HL-60/S4 (cell line): Measurements from ENCODE around the gene SLC7A5.
"Not testable (repeated sequence)": the region's sequence is repeated elsewhere in the genome, so short reads cannot be mapped to it uniquely, and the experiment has no call there.

Experiments used
- in situ Hi-C: fragments of 300-500 bp; cut with MboI; formaldehyde crosslinking; loops from 2 replicates; pipeline ENCODE4 v1.14.3; 2022; ENCODE audit warnings: low sequenced_read_pairs

SLC7A5 gene

GRCh38 chr16:87834668-87835473 is 34.4 kb downstream of the SLC7A5 start:
- in situ Hi-C loops = no loop called here

DNA sequence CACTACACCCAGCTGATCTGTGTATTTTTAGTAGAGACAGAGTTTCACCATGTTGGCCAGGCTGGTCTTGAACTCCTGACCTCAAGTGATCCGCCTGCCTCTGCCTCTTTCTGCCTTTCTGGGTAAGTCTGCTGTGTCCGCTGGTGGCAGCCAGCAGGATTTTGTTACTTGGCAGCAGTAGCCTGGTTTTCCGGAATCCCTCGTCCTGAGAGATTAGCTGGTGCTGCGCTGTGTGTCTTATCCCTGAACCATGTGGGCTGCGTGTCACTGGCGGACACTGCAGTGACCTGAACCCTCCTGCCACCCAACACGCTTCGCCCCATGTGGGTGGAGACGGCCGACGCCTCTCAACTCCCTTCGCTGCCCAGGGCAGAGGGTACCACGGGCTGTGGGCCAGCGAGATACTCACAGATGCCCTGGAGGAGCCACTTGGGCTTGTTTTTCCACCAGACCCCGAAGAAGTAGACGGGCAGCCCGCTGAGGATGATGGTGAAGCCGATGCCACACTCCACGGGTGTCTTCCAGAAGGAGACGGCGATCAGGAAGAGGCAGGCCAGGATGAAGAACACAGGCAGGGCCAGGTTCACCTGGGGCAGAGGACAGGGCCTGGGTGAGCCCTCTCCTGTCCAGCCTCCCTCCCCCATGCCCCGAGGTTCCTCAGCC is 35.2 kb downstream of the SLC7A5 start:
- in situ Hi-C loops = no loop called here

- in situ Hi-C loops = no loop called here
These were observed 35.8 kb downstream of the SLC7A5 start for GRCh38 chr16:87833548-87833947.

GRCh38 chr16:87832741-87833502 is 36.4 kb downstream of the SLC7A5 start:
- in situ Hi-C loops = no loop called here

DNA sequence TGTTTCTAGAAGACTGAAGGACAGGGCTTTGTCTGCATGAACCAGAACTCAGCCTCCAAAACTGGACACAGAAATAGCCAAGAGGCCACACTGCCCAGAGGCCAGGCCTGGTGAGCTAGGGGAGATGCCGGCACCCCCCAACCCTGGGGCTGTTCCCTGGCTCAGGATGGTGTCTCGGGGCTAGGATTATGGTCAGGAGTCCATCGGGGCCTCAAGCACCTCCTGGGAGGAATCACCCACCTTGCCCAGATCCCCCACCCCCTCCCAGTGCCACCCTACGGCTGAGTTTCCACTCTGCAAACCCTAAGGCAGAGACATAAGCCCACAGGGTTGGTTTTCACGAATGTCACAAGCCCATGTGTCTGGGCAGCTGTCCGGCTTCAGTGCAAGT is 37.2 kb downstream of the SLC7A5 start:
- in situ Hi-C loops = no loop called here

- in situ Hi-C loops = no loop called here
These were observed 37.7 kb downstream of the SLC7A5 start for GRCh38 chr16:87831421-87832136.

DNA sequence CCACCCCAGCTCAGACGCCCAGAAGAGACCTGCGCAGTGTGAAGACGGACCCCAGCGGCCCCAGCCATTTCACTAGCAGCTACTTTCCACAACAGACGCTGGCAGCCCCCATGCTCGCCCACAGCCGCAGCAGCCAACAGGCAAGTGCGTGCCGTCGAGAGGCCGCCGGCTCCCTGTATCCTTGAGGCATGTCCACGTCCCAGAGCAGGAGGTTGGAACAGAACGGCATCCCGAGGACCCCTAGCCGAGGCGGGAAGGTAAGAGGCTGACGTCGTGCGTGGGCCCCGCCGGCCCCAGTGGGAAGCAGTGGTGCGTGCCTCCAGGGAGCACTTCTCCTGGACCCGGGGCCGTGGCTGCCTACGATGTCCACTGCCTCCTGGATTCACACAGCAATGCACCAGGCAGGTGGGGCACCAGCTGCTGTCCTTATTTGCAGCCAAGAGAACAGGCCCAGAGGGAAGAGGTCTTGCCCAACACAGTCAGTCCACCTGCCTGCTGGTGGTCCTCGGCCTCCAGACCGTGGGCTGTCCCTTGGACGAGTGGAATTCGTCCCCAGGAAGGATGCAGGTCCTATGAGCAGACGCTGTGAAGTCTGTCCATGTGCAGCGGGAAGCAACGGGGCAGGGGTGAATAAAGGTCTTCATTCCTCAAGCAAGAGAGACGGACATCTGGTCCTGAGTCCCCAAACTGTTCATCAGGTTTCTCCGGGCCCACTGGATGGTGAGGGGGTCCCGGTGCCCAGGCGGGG is 38.5 kb downstream of the SLC7A5 start:
- in situ Hi-C loops = no loop called here

DNA sequence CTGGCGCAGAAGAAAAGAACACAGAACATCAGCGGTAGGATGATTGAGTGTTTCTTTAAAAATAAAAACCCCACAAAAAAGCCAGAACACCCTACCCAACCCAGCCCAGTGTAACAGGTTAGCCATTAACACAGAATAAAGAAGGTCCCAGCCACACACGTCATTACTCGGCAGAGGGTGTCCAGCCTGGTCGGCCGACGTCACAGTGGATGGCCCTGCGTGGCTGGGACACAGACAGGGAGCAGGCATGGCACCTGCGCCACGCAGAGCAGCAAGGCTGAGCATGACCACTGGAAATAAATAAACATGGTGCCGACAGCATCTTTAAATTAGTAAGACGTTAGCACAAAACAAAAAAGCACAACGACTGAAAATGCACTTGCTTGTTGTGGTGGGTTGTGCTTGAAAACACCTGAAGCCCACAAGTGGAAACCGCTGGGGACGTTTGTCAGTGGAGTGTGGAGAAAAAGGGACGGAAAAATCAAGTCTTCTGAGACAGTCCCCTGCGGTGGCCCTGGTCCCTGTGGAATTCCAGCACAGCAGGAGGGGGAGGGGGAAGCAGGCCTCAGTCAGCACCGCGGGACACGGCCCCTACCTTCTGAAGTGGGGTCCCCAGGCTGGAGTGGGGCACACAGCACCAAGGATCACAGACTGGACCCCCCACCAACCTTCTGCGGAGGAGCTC is 39.2 kb downstream of the SLC7A5 start:
- in situ Hi-C loops = no loop called here

GRCh38 chr16:87829622-87829980 is 39.7 kb downstream of the SLC7A5 start:
- in situ Hi-C loops = no loop called here

DNA sequence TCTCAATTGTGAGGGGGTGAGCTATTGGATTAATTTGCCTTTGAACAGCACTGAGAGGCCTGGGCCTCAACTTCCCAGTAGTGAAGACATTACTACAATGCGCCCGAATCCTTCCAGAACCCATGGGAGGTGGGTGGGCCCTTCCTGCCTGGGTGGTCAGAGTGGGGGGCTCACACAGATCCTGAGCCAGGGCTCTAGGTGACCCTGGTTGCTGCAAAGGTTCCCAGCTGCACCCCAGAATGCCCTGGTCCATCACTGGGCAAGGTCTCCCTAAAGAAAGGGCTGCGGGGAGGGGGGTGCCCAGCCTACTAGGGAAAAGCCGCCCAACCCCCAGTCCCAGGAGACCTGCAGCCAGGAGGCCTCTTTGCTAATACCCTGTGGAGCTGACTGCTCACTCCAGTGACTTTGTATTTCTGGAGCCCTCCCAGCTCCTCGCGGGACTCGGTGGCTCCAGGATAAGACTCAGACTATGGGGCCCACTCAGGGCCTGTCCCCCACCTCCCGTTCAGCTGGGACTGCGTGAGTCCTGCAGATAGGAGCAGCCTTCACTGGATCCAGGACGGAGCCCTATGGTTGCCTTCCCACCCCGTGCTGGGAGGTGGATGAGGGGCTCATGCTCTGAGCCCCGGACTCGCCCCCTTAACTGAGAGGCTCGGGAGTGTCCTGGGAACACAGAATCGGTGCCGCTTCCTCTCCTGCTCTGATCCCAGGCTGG is 40.2 kb downstream of the SLC7A5 start:
- in situ Hi-C loops = no loop called here

DNA sequence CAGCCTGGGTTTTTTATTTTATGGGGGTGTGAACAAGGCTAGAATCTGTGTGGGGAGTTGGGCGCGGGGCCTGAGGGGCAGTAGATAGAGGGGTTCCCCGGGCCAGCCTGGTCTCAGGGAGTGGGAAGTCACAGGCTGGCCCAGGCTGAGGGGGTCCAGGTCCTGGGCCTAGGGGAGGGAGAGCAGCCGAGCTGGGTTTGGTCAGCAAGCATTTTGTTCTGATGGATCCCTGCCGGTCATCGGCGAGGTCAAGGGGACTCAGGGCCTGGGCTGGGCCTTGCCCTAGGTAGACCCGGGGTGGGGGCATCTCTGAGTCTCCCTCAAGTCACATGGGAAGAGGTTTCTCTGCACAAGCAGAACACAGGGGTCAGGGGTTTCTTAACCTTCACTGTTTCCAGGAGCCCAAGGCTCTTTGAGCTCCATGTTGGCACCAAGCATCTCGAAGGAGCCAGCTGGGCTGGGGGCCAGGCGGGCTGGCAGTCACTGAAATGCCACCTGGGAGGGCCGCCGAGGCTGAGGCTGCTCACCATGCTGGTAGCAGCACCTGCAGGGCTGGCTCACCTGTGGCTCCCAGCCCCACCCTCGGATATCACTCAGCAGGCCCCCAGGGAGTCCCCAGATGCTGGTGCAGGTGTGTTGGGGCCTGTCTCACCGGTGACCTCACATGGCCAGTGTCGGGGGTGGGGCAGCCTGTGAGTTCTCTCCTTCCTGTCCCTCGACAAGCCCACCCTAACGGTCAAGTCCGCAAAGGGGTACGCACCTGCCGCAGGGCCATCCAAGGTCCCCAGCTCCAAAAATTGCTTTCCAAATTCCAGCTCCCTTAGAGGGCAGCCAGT is 41.0 kb downstream of the SLC7A5 start:
- in situ Hi-C loops = no loop called here

GRCh38 chr16:87827588-87827915 is 41.8 kb downstream of the SLC7A5 start:
- in situ Hi-C loops = not testable (repeated sequence)

- in situ Hi-C loops = no loop called here
These were observed 42.3 kb downstream of the SLC7A5 start for GRCh38 chr16:87826798-87827587.

DNA sequence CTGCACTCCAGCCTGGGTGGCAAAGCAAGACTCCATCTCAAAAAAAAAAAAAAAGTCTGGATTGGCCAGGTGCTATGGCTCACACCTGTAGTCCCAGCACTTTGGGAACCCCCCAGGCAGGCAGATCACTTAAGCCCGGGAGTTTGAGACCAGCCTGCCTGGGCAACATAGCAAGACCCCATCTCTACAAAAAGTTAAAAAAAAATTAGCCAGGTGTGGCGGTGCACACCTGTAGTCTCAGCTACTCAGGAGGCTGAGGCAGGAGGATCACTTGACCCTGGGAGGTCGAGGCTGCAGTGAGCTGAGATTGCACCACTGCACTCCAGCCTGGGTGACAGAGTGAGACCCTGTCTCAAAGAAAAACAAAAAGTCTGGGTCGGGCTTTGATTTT is 42.9 kb downstream of the SLC7A5 start:
- in situ Hi-C loops = not testable (repeated sequence)

GRCh38 chr16:87825842-87826120 is 43.5 kb downstream of the SLC7A5 start:
- in situ Hi-C loops = not testable (repeated sequence)

- in situ Hi-C loops = no loop called here
These were observed 44.1 kb downstream of the SLC7A5 start for GRCh38 chr16:87824991-87825841.
